ENCODE results near the gene TOP3B.
A peak's percentile ranks its signal among the peaks of the same experiment; 100 is the strongest.

Gene TOP3B

GRCh38 chr22:21978564-21979386 is 3.8 kb downstream of the TOP3B start:
- DNase-seq (ENCODE audit: low read depth) = no peak

GRCh38 chr22:21977814-21978213 is 4.8 kb downstream of the TOP3B start:
- DNase-seq (ENCODE audit: low read depth) = no peak

- no peak for DNase-seq (ENCODE audit: low read depth)
Observed at GRCh38 chr22:21975854-21976345, 6.7 kb downstream of the TOP3B start.

- no peak for DNase-seq (ENCODE audit: low read depth)
Observed at GRCh38 chr22:21975273-21975672, 7.3 kb downstream of the TOP3B start.

- no peak for DNase-seq (ENCODE audit: low read depth)
Observed at GRCh38 chr22:21974058-21974649, 8.4 kb downstream of the TOP3B start.

- DNase-seq (ENCODE audit: low read depth) = no peak
Observed at GRCh38 chr22:21972806-21973205, 9.8 kb downstream of the TOP3B start.

- DNase-seq (ENCODE audit: low read depth) = peak; percentile 26
Observed at GRCh38 chr22:21972293-21972779, 10.3 kb downstream of the TOP3B start.

GRCh38 chr22:21971858-21972275 is 10.7 kb downstream of the TOP3B start:
- no peak for DNase-seq (ENCODE audit: low read depth)

- no peak for DNase-seq (ENCODE audit: low read depth)
Observed at GRCh38 chr22:21970800-21971617, 11.6 kb downstream of the TOP3B start.

GRCh38 chr22:21970037-21970799 is 12.4 kb downstream of the TOP3B start:
- no peak for DNase-seq (ENCODE audit: low read depth)

GRCh38 chr22:21968452-21969129 is 14.0 kb downstream of the TOP3B start:
- no peak for DNase-seq (ENCODE audit: low read depth)

GRCh38 chr22:21967693-21968271 is 14.8 kb downstream of the TOP3B start:
- DNase-seq (ENCODE audit: low read depth) = no peak

- no peak for DNase-seq (ENCODE audit: low read depth)
Observed at GRCh38 chr22:21966643-21967516, 15.7 kb downstream of the TOP3B start.

- DNase-seq (ENCODE audit: low read depth) = no peak
Observed at GRCh38 chr22:21965762-21966288, 16.8 kb downstream of the TOP3B start.

- no peak for DNase-seq (ENCODE audit: low read depth)
Observed at GRCh38 chr22:21964918-21965484, 17.6 kb downstream of the TOP3B start.

GRCh38 chr22:21964234-21964633 is 18.4 kb downstream of the TOP3B start:
- DNase-seq (ENCODE audit: low read depth) = no peak

GRCh38 chr22:21963790-21964211 is 18.8 kb downstream of the TOP3B start:
- DNase-seq (ENCODE audit: low read depth) = no peak

GRCh38 chr22:21963286-21963685 is 19.3 kb downstream of the TOP3B start:
- no peak for DNase-seq (ENCODE audit: low read depth)

- DNase-seq (ENCODE audit: low read depth) = no peak
Observed at GRCh38 chr22:21962655-21962949, 20.0 kb downstream of the TOP3B start.

Measured in iris pigment epithelial cell (primary cell).